ENCODE results near the gene SLC27A5. TPM values are rescaled to one million over a fixed set of nuclear protein-coding genes. Genes with fewer than 3 reads are reported as not detected.

Gene SLC27A5
- total and polyA plus RNA-seq, 2 of the 13 experiments (the other 11 are each of a cell fraction or from before 2014, with no cell fraction given): 30.3 to 40.2 TPM

GRCh38 chr19:58455306-58455705, 56.5 kb downstream of the SLC27A5 start:
- Histone ChIP-seq H3K36me3 (replicated peaks in 1 of 2; ENCODE audit: control insufficient read depth in 1 of 2, insufficient read depth in 2 of 2, low read length in 2 of 2) (no peaks in the 10 kb centered on the region), H3K4me1 (ENCODE audit: insufficient read depth, low read length) (peaks cover 7% of the 10 kb centered on the region), H3K27ac (ENCODE audit: extremely low read length, insufficient read depth, low read length) (no peak overlapping the region), H3K9ac (ENCODE audit: insufficient read depth, low read depth, low read length) (no peak overlapping the region), H3K4me2 (ENCODE audit: low read depth, low read length) (no peak overlapping the region), H3K4me3 (replicated peaks in 1 of 3; ENCODE audit: insufficient read depth in 1 of 3, low read depth in 2 of 3, low read length in 3 of 3) (no peak overlapping the region), H3K27me3 (ENCODE audit: control insufficient read depth in 1 of 2, insufficient read depth in 2 of 2, low read length in 2 of 2) (no peaks in the 10 kb centered on the region), H3K79me2 (ENCODE audit: insufficient read depth, low read length) (no peaks in the 10 kb centered on the region), H4K20me1 (ENCODE audit: insufficient read depth, low read length) (no peaks in the 10 kb centered on the region), H3K9me3 (ENCODE audit: low read length) (no peaks in the 10 kb centered on the region), H2AFZ (ENCODE audit: low read length) (no peak overlapping the region)
- ATAC-seq: no peak
- FAIRE-seq: no peak
- intact Hi-C loops (cut with micrococcal nuclease; ENCODE audit: unreplicated experiment): no loop called here
- WGBS (ENCODE audit: low lambda C conversion rate): 97% methylated on average over 9 of the region's 21 CpGs
- no peak for DNase-seq (ENCODE audit: low spot score)
- no TSS peak for BruUV-seq (replicated peaks)
- in situ Hi-C loops (cut with HindIII; ENCODE audit: extremely low pct_ligation_motif_present, low pct_unique_long_range_greater_than_20kb): no loop called here
- TF ChIP-seq ZNF580 (CRISPR knock-in tag; IDR thresholded peaks at IDR 0.05; ENCODE audit: borderline replicate concordance, low read depth): no peak
- no peak for TF ChIP-seq ZEB1 (IDR thresholded peaks at IDR 0.05; ENCODE audit: insufficient replicate concordance, low read depth)
- ChIA-PET CTCF (ENCODE audit: low intra/inter-chr PET ratio, low total read pairs) (no interaction called here), POLR2A (no interaction called here)

GRCh38 chr19:58453743-58454142, 58.0 kb downstream of the SLC27A5 start:
- in situ Hi-C loops (cut with HindIII; ENCODE audit: extremely low pct_ligation_motif_present, low pct_unique_long_range_greater_than_20kb) (no loop called here), intact Hi-C loops (cut with micrococcal nuclease; ENCODE audit: unreplicated experiment) (loop anchor here (5.0 kb wide), 1 partner anchor 46 kb away; the partner anchor contains the start of gene ZNF584)
- Histone ChIP-seq H3K27me3 (ENCODE audit: control insufficient read depth in 1 of 2, insufficient read depth in 2 of 2, low read length in 2 of 2) (no peaks in the 10 kb centered on the region), H3K9ac (ENCODE audit: insufficient read depth, low read depth, low read length) (no peak overlapping the region), H4K20me1 (ENCODE audit: insufficient read depth, low read length) (no peaks in the 10 kb centered on the region), H3K4me2 (ENCODE audit: low read depth, low read length) (no peak overlapping the region), H3K79me2 (ENCODE audit: insufficient read depth, low read length) (no peaks in the 10 kb centered on the region), H2AFZ (ENCODE audit: low read length) (no peak overlapping the region), H3K27ac (ENCODE audit: extremely low read length, insufficient read depth, low read length) (no peak overlapping the region), H3K36me3 (replicated peaks in 1 of 2; ENCODE audit: control insufficient read depth in 1 of 2, insufficient read depth in 2 of 2, low read length in 2 of 2) (no peaks in the 10 kb centered on the region), H3K4me1 (ENCODE audit: insufficient read depth, low read length) (peaks cover 7% of the 10 kb centered on the region), H3K4me3 (replicated peaks in 1 of 3; ENCODE audit: insufficient read depth in 1 of 3, low read depth in 2 of 3, low read length in 3 of 3) (no peak overlapping the region), H3K9me3 (ENCODE audit: low read length) (peaks cover 14% of the 10 kb centered on the region)
- FAIRE-seq (no peak), ATAC-seq (no peak), DNase-seq (ENCODE audit: low spot score) (no peak)
- 100% methylated on average over 1 of the region's 6 CpGs for WGBS (ENCODE audit: low lambda C conversion rate)
- no TSS peak for BruUV-seq (replicated peaks)
- CTCF ChIA-PET (ENCODE audit: low intra/inter-chr PET ratio, low total read pairs): no interaction called here
- POLR2A ChIA-PET: no interaction called here
- TF ChIP-seq ZNF407 (CRISPR knock-in tag; IDR thresholded peaks at IDR 0.05; ENCODE audit: not compliant biosample characterization): no peak
- TF ChIP-seq TP53 (CRISPR knock-in tag; conservative IDR thresholded peaks at IDR 0.05): no peak
- TF ChIP-seq GTF3A (CRISPR knock-in tag; conservative IDR thresholded peaks at IDR 0.05): no peak
- TF ChIP-seq BORCS8-MEF2B (CRISPR knock-in tag; IDR thresholded peaks at IDR 0.05): no peak

Data from HepG2 (cell line).